ENCODE data around the gene STAG1.
"Not testable (repeated sequence)": the region's sequence is repeated elsewhere in the genome, so short reads cannot be mapped to it uniquely, and the experiment has no call there.

Gene STAG1

DNA sequence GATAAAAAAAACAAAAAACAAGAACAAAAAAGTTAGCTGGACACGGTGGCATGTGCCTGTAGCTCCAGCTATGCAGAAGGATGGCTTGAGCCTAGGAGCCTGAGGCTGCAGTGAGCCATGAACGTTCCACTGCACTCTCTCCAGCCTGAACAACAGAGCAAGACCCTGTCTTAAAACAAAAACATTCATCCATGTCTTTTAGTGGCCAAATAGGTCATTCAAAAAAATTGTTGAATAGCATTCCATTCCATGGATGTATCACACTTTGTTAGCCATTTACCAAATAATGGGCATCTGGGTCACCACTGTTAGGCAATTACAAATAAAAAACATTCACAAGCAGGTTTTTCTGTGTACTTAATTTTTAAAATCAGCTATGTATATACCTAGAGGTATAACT is 139.7 kb downstream of the STAG1 start:
- H3K79me2 ChIP-seq (ENCODE audit: insufficient read depth, low read length) = peaks cover 4% of the 10 kb centered on the region; the same call in 1 of the 2 replicates
- H4K20me1 ChIP-seq (ENCODE audit: insufficient read depth, low read length, poor library complexity, severe bottlenecking) = no peaks in the 10 kb centered on the region
- H3K9me3 ChIP-seq (ENCODE audit: insufficient read depth, low read depth, low read length) = no peaks in the 10 kb centered on the region
- no peak overlapping the region for H3K4me2 ChIP-seq (ENCODE audit: low read depth, low read length, poor library complexity, severe bottlenecking)
- TF ChIP-seq, protein P1, sequence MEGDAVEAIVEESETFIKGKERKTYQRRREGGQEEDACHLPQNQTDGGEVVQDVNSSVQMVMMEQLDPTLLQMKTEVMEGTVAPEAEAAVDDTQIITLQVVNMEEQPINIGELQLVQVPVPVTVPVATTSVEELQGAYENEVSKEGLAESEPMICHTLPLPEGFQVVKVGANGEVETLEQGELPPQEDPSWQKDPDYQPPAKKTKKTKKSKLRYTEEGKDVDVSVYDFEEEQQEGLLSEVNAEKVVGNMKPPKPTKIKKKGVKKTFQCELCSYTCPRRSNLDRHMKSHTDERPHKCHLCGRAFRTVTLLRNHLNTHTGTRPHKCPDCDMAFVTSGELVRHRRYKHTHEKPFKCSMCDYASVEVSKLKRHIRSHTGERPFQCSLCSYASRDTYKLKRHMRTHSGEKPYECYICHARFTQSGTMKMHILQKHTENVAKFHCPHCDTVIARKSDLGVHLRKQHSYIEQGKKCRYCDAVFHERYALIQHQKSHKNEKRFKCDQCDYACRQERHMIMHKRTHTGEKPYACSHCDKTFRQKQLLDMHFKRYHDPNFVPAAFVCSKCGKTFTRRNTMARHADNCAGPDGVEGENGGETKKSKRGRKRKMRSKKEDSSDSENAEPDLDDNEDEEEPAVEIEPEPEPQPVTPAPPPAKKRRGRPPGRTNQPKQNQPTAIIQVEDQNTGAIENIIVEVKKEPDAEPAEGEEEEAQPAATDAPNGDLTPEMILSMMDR (conservative IDR thresholded peaks at IDR 0.05; ENCODE audit: low read length) = no peak
- no peak for TF ChIP-seq EZH2phosphoT487 (IDR thresholded peaks at IDR 0.05; ENCODE audit: borderline replicate concordance)
- no peak overlapping the region for H3K4me3 ChIP-seq (ENCODE audit: low read length, poor library complexity, severe bottlenecking)
- peaks cover 13% of the 10 kb centered on the region; the same call in 1 of the 2 replicates for H3K36me3 ChIP-seq (ENCODE audit: insufficient read depth, low read length)
- no peaks in the 10 kb centered on the region for H3F3A ChIP-seq (ENCODE audit: low read depth)
- no peak overlapping the region for H2AFZ ChIP-seq (ENCODE audit: low read length)
- H3K9me2 ChIP-seq (replicated peaks; ENCODE audit: low read depth, low read length) = no peaks in the 10 kb centered on the region
- H3K9ac ChIP-seq (ENCODE audit: low read depth, low read length, poor library complexity, severe bottlenecking) = no peak overlapping the region
- no peaks in the 10 kb centered on the region for H3K4me1 ChIP-seq (ENCODE audit: insufficient read depth, low read length, poor library complexity, severe bottlenecking)
- no peaks in the 10 kb centered on the region for H3K27me3 ChIP-seq (ENCODE audit: insufficient read depth, low read length, poor library complexity, severe bottlenecking)

DNA sequence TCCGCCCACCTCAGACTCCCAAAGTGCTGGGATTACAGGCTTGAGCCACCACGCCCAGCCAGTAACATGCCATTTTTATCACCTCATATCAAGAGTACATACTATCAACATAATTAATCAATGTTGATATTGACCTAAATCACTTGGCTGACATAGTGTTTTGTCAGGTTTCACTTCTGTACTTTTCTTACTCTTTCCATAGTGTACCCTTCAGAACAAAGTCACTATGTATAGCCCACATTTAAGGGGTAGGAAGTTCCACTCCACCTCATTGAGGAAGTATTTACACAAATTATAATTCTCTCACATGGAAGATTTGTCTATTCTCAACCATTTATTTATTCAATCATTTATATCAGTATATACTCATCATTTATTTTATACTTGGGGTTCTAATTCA is 145.2 kb downstream of the STAG1 start:
- H3F3A ChIP-seq (ENCODE audit: low read depth) = no peaks in the 10 kb centered on the region; the same call in 1 of the 2 replicates
- TF ChIP-seq, protein P1 (conservative IDR thresholded peaks at IDR 0.05; ENCODE audit: low read length) = no peak
- TF ChIP-seq EZH2phosphoT487 (IDR thresholded peaks at IDR 0.05; ENCODE audit: borderline replicate concordance) = no peak
- no peaks in the 10 kb centered on the region for H4K20me1 ChIP-seq (ENCODE audit: insufficient read depth, low read length, poor library complexity, severe bottlenecking)
- no peaks in the 10 kb centered on the region for H3K9me3 ChIP-seq (ENCODE audit: insufficient read depth, low read depth, low read length)
- H3K9ac ChIP-seq (ENCODE audit: low read depth, low read length, poor library complexity, severe bottlenecking) = no peak overlapping the region
- no peak overlapping the region for H3K4me3 ChIP-seq (ENCODE audit: low read length, poor library complexity, severe bottlenecking)
- no peaks in the 10 kb centered on the region for H3K79me2 ChIP-seq (ENCODE audit: insufficient read depth, low read length)
- H3K9me2 ChIP-seq (replicated peaks; ENCODE audit: low read depth, low read length) = no peaks in the 10 kb centered on the region
- H3K27me3 ChIP-seq (ENCODE audit: insufficient read depth, low read length, poor library complexity, severe bottlenecking) = no peaks in the 10 kb centered on the region
- H3K4me1 ChIP-seq (ENCODE audit: insufficient read depth, low read length, poor library complexity, severe bottlenecking) = no peaks in the 10 kb centered on the region
- H2AFZ ChIP-seq (ENCODE audit: low read length) = no peak overlapping the region
- H3K36me3 ChIP-seq (ENCODE audit: insufficient read depth, low read length) = peaks cover 32% of the 10 kb centered on the region; the same call in 1 of the 2 replicates
- no peak overlapping the region for H3K4me2 ChIP-seq (ENCODE audit: low read depth, low read length, poor library complexity, severe bottlenecking)

DNA sequence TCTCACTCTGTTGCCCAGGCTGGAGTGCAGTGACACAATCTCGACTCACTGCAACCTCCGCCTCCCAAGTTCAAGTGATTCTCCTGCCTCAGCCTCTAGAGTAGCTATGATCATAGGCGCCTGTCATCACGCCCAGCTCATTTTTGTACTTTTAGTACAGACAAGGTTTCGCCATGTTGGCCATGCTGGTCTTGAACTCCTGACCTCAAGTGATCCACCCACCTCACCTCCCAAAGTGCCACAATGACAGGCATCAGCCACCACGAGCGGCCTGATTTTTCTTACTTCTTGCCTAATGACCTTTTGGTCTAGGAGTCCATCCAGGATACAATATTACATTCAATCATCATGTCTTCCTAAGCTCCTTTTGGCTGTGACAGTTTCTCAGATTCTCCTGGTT is 146.0 kb downstream of the STAG1 start:
- H3F3A ChIP-seq (ENCODE audit: low read depth); H2AFZ ChIP-seq (ENCODE audit: low read length); H4K20me1 ChIP-seq (ENCODE audit: insufficient read depth, low read length, poor library complexity, severe bottlenecking); H3K9me3 ChIP-seq (ENCODE audit: insufficient read depth, low read depth, low read length); H3K79me2 ChIP-seq (ENCODE audit: insufficient read depth, low read length); H3K4me3 ChIP-seq (ENCODE audit: low read length, poor library complexity, severe bottlenecking); H3K4me1 ChIP-seq (ENCODE audit: insufficient read depth, low read length, poor library complexity, severe bottlenecking); H3K4me2 ChIP-seq (ENCODE audit: low read depth, low read length, poor library complexity, severe bottlenecking); H3K27me3 ChIP-seq (ENCODE audit: insufficient read depth, low read length, poor library complexity, severe bottlenecking); H3K9me2 ChIP-seq (replicated peaks; ENCODE audit: low read depth, low read length); H3K9ac ChIP-seq (ENCODE audit: low read depth, low read length, poor library complexity, severe bottlenecking): not testable (repeated sequence)
- H3K36me3 ChIP-seq (ENCODE audit: insufficient read depth, low read length) = peaks cover 38% of the 10 kb centered on the region; the same call in 1 of the 2 replicates

DNA sequence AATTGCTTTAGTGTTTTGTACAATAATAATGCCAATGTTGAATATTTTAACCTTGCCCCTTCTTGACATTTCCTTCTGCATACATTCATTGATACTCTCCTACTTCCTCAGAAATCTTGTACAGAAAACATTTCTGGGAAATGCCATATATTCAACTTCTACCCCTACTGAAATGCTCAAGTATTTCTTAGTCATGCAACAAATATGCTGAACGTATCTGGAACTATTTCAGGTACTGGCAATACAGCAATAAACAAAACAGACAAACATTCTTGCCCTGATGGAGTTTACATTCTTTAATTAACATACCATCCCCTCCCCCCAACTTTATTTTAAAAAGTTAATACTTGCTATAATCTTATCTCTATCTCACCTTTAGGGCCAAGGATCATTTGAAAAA is 147.2 kb downstream of the STAG1 start:
- Histone ChIP-seq H3K4me2 (ENCODE audit: low read depth, low read length, poor library complexity, severe bottlenecking) (no peak overlapping the region), H3K36me3 (ENCODE audit: insufficient read depth, low read length) (peaks cover 44% of the 10 kb centered on the region; the same call in 1 of the 2 replicates), H3K27me3 (ENCODE audit: insufficient read depth, low read length, poor library complexity, severe bottlenecking) (no peaks in the 10 kb centered on the region), H3K79me2 (ENCODE audit: insufficient read depth, low read length) (0 out of 2 replicates have a peak, but pooled peaks cover 3% of the 10 kb centered on the region), H3K9me2 (replicated peaks; ENCODE audit: low read depth, low read length) (no peaks in the 10 kb centered on the region), H3K9me3 (ENCODE audit: insufficient read depth, low read depth, low read length) (no peaks in the 10 kb centered on the region), H3F3A (ENCODE audit: low read depth) (no peaks in the 10 kb centered on the region; the same call in 1 of the 2 replicates), H3K4me3 (ENCODE audit: low read length, poor library complexity, severe bottlenecking) (no peak overlapping the region), H2AFZ (ENCODE audit: low read length) (no peak overlapping the region), H3K9ac (ENCODE audit: low read depth, low read length, poor library complexity, severe bottlenecking) (no peak overlapping the region), H4K20me1 (ENCODE audit: insufficient read depth, low read length, poor library complexity, severe bottlenecking) (no peaks in the 10 kb centered on the region), H3K4me1 (ENCODE audit: insufficient read depth, low read length, poor library complexity, severe bottlenecking) (no peaks in the 10 kb centered on the region)
- no peak for TF ChIP-seq EZH2phosphoT487 (IDR thresholded peaks at IDR 0.05; ENCODE audit: borderline replicate concordance)
- TF ChIP-seq, protein P1 (conservative IDR thresholded peaks at IDR 0.05; ENCODE audit: low read length) = no peak

All from Loucy (cell line).